NCI-H1930 (cell line): ENCODE measurements around the gene ABTB2.

Source experiments
- DNase-seq, 2 experiments: peaks; one replicate each; lab custom pipeline; 2025; lab: John Stamatoyannopoulos, UW

Gene ABTB2

DNA sequence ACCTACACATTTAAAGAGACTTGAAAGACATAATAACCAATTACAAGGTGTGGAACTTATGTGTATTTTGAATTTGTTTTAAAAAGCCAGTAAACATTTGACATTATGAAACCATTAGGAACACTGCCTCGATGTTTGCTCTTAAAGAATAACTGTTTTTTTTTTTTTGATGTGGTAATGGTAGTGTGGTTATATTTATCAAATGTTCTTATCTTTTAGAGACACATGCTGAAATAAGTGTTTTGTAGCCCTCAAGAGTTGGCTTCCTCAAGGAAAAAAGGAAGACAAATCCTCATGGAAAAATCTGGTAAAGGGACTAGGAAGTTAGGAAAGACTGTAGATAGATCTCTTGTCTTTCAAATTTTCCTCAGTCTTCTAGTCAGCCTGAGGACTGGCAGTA lies 2.2 kb upstream of the ABTB2 start:
- no peak for DNase-seq

DNA sequence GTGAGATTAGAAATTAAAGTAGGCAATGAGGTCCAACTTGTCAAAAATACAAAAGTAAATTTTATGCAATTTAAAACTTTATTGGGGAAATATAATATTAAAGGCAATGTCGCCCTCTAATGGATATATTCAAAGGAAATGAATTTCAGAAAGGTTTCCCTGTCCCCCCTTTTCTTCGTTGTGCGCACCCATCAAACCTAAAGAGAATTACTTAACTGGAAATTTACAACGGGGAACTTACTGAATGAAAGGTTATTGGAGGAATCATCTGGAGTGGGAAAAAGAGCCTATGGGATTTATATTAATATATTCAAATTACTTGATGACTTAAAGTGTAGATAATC lies 1.7 kb upstream of the ABTB2 start:
- no peak for DNase-seq

- peak; percentile 52 to 68 for DNase-seq
These were observed 1.1 kb upstream of the ABTB2 start for GRCh38 chr11:34358728-34359547.

DNA sequence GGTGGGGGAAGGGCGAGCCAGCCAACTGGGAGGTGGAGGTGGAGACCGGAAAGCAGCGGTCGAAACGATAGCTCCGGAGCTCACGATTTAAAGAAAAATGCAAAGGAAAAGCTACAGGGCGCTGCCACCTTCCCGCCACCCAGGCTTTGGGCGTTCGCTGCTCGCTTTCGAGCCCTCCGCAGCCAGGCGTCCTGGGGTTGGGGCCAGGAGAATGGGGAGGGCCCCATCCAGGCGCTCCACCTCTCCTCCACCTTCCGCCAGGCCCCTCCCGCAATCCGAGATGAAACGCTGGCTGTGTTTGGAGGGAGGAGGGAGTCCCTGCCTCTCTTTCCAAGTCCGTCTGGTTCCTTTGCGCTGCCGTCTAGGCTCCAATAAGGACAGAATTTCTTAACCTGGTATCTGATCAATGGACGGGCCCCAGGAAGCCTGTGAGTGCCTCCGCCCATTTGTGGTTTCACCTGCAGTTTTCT lies 483 bp upstream of the ABTB2 start:
- DNase-seq: peak in 1 of 2 experiments; percentile 8

GRCh38 chr11:34356913-34357700 lies 703 bp downstream of the ABTB2 start:
- peak; percentile 31 to 34 for DNase-seq

GRCh38 chr11:34356576-34356912 lies 1.3 kb downstream of the ABTB2 start:
- DNase-seq: no peak

- DNase-seq: no peak
These were observed 1.7 kb downstream of the ABTB2 start for GRCh38 chr11:34356130-34356529.

DNA sequence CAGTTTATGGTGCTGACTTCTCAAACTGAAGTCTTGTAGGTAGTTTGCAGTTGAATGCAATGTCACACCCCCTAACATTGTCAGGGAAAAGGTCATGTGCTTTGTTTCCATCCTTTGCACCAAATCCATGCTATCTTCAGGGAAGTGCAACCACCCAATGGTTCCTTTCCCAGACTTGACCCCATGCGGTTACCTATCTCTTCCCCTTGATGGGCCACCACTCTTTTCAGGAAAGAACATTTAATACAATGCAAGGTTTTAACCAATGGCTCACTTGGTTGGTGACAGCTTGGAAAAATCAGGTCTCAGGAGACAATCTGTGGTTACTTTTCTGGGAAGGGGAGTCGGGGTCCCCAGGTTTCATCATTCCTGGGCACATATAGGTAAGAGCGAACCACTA lies 2.1 kb downstream of the ABTB2 start:
- DNase-seq: no peak

GRCh38 chr11:34354782-34355181 lies 3.0 kb downstream of the ABTB2 start:
- DNase-seq: no peak

- DNase-seq: no peak
These were observed 3.9 kb downstream of the ABTB2 start for GRCh38 chr11:34353881-34354280.

DNA sequence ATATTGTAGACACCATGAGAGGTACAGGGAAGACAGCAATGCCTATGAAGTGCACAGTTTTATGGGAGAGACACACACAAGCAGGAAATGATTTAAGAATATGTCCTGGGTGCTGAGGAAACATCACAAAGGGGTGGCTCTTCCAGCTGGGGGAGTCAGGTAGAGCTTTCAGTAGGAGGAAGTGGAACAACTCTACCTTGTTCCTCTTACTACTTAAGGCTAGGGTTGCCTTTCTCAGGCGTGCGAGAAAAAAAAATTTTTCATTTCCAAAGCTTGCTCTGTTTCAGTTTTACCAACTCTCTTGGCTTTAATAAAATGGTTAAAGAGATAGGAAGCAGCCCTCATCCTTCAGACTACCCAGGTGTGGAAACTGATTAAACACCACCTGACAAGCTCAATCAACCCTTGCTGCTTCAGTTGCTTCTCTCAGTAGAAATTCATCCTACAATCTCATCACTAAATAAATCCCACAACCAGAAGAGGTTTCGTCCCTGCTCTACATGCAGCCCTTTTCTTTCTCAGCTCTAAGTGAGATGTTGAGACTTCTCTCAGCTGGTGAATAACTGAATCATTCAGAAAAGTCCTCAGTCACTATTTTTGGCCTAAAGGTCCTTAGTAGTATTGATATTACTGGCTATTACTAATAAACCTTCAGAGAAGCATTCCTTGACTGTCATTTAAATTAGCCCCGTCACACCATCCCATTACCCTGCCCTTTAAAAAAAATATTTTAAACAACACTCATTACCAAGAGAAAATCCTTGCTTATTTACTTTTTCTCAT lies 5.9 kb downstream of the ABTB2 start:
- no peak for DNase-seq

DNA sequence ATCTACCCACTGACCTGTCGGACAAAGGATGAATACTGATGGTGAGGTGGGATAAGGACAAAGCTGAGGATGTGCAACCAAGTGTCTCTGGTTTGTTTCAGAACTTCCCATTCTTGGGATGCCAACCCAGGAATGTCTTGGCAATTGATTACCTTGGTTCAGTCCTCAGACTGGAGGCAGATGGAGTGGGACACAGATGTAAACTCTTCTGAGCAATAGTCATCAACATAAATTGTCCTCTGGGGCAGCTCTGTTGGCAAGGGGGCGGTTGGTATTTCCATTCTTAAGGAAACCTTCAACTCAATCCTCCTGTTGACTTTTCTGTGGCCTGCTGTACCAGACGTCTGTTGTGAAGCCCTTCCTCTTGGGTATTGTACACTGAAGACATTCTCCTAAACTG lies 6.8 kb downstream of the ABTB2 start:
- no peak for DNase-seq

- no peak for DNase-seq
These were observed 7.9 kb downstream of the ABTB2 start for GRCh38 chr11:34349882-34350281.

- DNase-seq: no peak
These were observed 8.9 kb downstream of the ABTB2 start for GRCh38 chr11:34348919-34349318.

- DNase-seq: no peak
These were observed 9.7 kb downstream of the ABTB2 start for GRCh38 chr11:34348096-34348495.

DNA sequence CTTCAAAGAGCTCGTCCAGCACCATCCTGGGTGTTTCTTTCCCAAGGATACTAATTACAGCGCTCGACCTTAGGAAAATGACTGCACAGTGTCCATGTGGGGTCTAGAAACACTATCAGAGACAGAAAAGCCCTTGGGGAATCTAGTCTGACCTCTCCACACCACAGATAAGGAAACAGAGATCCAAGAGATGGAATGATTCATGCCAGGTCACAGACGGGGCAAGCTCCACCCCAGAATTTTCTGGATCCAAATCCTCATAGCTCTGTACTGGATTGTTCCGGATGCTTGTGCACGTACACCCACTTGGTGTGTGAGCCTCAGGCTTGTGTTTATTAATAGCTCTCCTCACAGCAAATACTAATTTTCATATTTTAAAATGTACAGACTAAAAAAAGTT lies 11.3 kb downstream of the ABTB2 start:
- no peak for DNase-seq

- no peak for DNase-seq
These were observed 11.8 kb downstream of the ABTB2 start for GRCh38 chr11:34345991-34346480.

DNA sequence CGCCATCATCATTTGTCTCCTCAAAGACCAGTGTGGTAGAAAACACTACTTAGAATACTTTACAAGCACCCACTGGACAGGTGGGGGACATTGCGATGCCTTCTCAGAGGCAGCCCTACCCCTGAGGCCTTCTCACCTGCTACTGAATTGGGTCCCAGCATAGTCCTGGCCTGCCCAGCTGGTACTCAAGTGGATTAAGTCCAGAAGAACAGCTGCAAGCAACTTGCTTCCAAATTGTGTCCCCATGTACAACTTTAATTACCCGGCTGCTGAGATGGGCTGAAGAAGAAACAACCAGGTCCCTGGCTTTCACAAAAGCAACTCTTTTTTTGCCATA lies 12.3 kb downstream of the ABTB2 start:
- no peak for DNase-seq

DNA sequence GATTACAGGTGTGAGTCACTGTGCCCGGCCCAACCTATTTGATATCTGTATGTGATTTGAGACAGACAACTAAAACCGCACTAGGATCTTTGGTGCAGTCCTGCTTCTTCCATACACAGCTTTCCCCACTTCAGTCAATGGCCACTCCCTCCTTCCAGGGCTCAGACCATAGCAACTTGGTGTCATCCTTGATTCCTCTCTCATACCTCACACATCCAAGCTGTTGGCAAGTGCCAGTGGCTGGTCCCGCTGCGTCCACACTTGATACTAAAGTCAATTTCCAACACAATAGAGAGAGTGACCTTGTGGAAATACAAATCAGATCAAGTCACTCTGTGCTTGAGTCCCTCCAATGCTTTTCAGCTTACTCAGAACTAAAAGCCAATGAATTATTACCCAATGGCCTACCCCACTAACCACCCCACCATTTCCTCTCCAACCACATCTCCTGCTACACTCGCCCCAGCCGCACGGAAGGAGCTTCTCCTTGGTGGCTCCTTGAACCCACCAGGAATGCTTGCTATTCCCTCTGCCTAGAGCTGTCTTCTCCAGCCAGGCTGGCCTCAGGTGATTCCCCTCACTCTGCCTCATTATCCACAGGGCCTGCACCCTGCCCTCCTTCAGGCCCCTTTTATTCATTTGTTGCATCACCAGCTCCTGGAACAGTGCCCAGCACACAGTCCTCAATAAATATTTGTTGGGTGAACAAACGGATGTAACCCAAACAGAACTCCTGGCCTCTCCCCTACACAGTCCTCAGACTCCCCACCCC lies 12.9 kb downstream of the ABTB2 start:
- peak in 1 of 2 experiments; percentile 37 for DNase-seq

DNA sequence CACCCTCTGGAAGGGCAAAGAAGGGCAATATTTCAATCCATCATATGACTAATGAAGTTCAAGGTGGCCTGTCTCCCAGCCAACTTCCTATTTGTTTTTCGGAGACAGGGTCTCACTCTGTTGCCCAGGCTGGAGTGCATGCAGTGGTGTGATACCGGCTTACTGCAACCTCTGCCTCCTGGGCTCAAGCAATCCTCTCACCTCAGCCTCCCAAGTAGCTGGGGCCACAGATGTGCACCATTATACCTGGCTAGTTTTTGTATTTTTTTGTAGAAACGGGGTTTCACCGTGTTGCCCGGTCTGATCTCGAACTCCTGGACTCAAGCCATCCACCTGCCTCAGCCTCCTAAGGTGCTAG lies 13.4 kb downstream of the ABTB2 start:
- DNase-seq: no peak

DNA sequence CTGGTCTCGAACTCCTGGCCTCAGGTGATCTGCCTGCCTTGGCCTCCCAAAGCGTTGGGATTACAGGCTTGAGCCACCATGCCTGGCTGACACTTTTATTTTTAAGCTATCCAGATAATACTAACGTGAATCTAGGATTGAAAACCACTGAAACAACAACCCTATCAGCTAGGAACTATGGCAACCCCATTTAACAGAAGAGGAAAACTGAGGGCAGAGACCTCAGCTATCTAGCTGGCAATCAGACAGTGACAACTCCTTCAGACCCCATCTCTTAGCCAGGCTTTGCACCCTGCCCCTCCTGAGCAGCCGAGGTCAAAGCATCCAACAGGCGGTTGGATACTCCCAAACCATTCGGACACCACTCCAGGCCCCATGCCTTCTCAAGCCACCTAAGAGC lies 14.1 kb downstream of the ABTB2 start:
- no peak for DNase-seq

- no peak for DNase-seq
These were observed 14.7 kb downstream of the ABTB2 start for GRCh38 chr11:34343153-34343552.
